Muscle of leg (tissue), 16 donors: ENCODE measurements around the gene HPS1. TPM values are rescaled to one million over a fixed set of nuclear protein-coding genes. Genes with fewer than 3 reads are reported as not detected.
A peak's percentile ranks its signal among the peaks of the same experiment; 100 is the strongest.

Experiments used
- DNase-seq: peaks from one replicate; pipeline ENCODE4 v3.0.0; 2013
- H3K27ac ChIP-seq: one replicate; pipeline ENCODE4 v1.5.1; 2013; ENCODE audit warnings: mild to moderate bottlenecking, low read length, control low read depth
- H3K27me3 ChIP-seq: one replicate; pipeline ENCODE4 v1.6.1; 2013; ENCODE audit warnings: low read length; ENCODE audit not compliant: control insufficient read depth, insufficient read depth
- H3K36me3 ChIP-seq: one replicate; pipeline ENCODE4 v1.6.1; 2013; ENCODE audit warnings: low read length; ENCODE audit not compliant: control insufficient read depth, insufficient read depth
- H3K4me1 ChIP-seq: one replicate; pipeline ENCODE4 v1.6.1; 2013; ENCODE audit warnings: low read length; ENCODE audit not compliant: control insufficient read depth, insufficient read depth
- H3K4me3 ChIP-seq: one replicate; pipeline ENCODE4 v1.5.1; 2013; ENCODE audit warnings: low read length, control low read depth
- H3K9me3 ChIP-seq: replicated peaks from 2 replicates; pipeline ENCODE4 v1.6.1; 2013; ENCODE audit warnings: low read depth, low read length; ENCODE audit not compliant: control insufficient read depth
- WGBS: methylation state at CpG from one replicate; pipeline ENCODE4 v1.1.5; 2013; ENCODE audit warnings: missing lambda C conversion rate; ENCODE audit not compliant: insufficient coverage; 5-methylcytosine and 5-hydroxymethylcytosine counted together
- long read RNA-seq, 11 donors: transcript quantifications; one replicate each; lab custom pipeline, GENCODE V29; 2026
- polyA plus RNA-seq, 8 donors: library from polyadenylated mRNA; unstranded; fragments of 120-200 nt; gene quantifications; one replicate each; pipeline versions ENCODE4 v1.2.1 to v1.2.3, GENCODE V29; 2013; ENCODE audit warnings: inconsistent platforms in 1 of 8, low replicate concordance in 1 of 8; ENCODE audit not compliant: insufficient read length in 8 of 8, insufficient read depth in 1 of 8
- total RNA-seq: library from RNA; stranded (reverse); fragments of 120-200 nt; gene quantifications from one replicate; pipeline ENCODE4 v1.2.4, GENCODE V29; 2013

The HPS1 gene
- total RNA-seq (9.7 TPM), polyA plus RNA-seq (10 to 100 TPM; 14.4 to 24.3 (median 16.6) TPM)
- long read RNA-seq, donor 1, partial matches to known transcripts, result 0 of 1 reads
- long read RNA-seq, donor 1, other reads (novel, unspliced or antisense), result 0 of 1 reads
- long read RNA-seq, donor 2, result 0 reads
- long read RNA-seq, donor 3, partial matches to known transcripts, result 0 of 3 reads
- long read RNA-seq, donor 3, other reads (novel, unspliced or antisense), result 0 of 3 reads
- long read RNA-seq, donor 4, partial matches to known transcripts, result 0 of 2 reads
- long read RNA-seq, donor 4, other reads (novel, unspliced or antisense), result 0 of 2 reads
- long read RNA-seq, donor 5, transcript HPS1-207 (4 exons, 922 nt), result major isoform, 11 of 13 reads
- long read RNA-seq, donor 5, partial matches to known transcripts, result 0 of 13 reads
- long read RNA-seq, donor 5, other reads (novel, unspliced or antisense), result 0 of 13 reads
- long read RNA-seq, donor 6, transcript HPS1-207 (4 exons, 922 nt), result major isoform, 5 of 6 reads
- long read RNA-seq, donor 6, partial matches to known transcripts, result 0 of 6 reads
- long read RNA-seq, donor 6, other reads (novel, unspliced or antisense), result 0 of 6 reads
- long read RNA-seq, donor 7, partial matches to known transcripts, result 0 of 4 reads
- long read RNA-seq, donor 7, other reads (novel, unspliced or antisense), result 0 of 4 reads
- long read RNA-seq, donor 8, partial matches to known transcripts, result 0 of 3 reads
- long read RNA-seq, donor 8, other reads (novel, unspliced or antisense), result 0 of 3 reads
- long read RNA-seq, donor 9, partial matches to known transcripts, result 0 of 3 reads
- long read RNA-seq, donor 9, other reads (novel, unspliced or antisense), result 0 of 3 reads
- long read RNA-seq, donor 10, partial matches to known transcripts, result 0 of 2 reads
- long read RNA-seq, donor 10, other reads (novel, unspliced or antisense), result 0 of 2 reads
- long read RNA-seq, donor 11, partial matches to known transcripts, result 0 of 3 reads
- long read RNA-seq, donor 11, other reads (novel, unspliced or antisense), result 0 of 3 reads

GRCh38 chr10:98446661-98447221 is at the start of gene HPS1:
HPS1 (minus strand) TSS chr10:98446935; CDS start chr10:98443240, 3,695 bp downstream.
- peaks cover 2% of the 10 kb centered on the region for H3K27me3 ChIP-seq
- WGBS, result under 1% methylated on average over 40 of the region's 47 CpGs

GRCh38 chr10:98492763-98493162 is 46.0 kb upstream of the HPS1 start:
- Histone ChIP-seq H3K4me3 (no peak overlapping the region), H3K9me3 (peaks cover 2% of the 10 kb centered on the region), H3K4me1 (no peaks in the 10 kb centered on the region), H3K36me3 (no peaks in the 10 kb centered on the region), H3K27me3 (no peaks in the 10 kb centered on the region), H3K27ac (no peak overlapping the region)
- DNase-seq, result no peak
- WGBS, result no CpG with 5 or more reads among the region's 1 CpG

More at GRCh38 chr10:98446661-98447221, at the start of gene HPS1:
- Histone ChIP-seq H3K36me3 (peaks cover 23% of the 10 kb centered on the region), H3K4me1 (peaks cover 6% of the 10 kb centered on the region), H3K4me3 (peak within 1 kb of the TSS; percentile 79), H3K9me3 (peaks cover 3% of the 10 kb centered on the region), H3K27ac (peak within 1 kb of the TSS; percentile 89)
- DNase-seq, result peak; percentile 87

GRCh38 chr10:98489561-98490481 is 43.1 kb upstream of the HPS1 start:
- DNase-seq, result no peak
- 60% methylated on average over 2 of the region's 13 CpGs for whole genome bisulfite sequencing
- Histone ChIP-seq H3K27ac (no peak overlapping the region), H3K27me3 (no peaks in the 10 kb centered on the region), H3K9me3 (no peaks in the 10 kb centered on the region), H3K4me3 (no peak overlapping the region), H3K36me3 (no peaks in the 10 kb centered on the region), H3K4me1 (no peaks in the 10 kb centered on the region)

GRCh38 chr10:98488669-98489430 is 42.1 kb upstream of the HPS1 start:
- H3K4me3 ChIP-seq, result no peak overlapping the region
- no peaks in the 10 kb centered on the region for H3K4me1 ChIP-seq
- H3K27me3 ChIP-seq, result no peaks in the 10 kb centered on the region
- no peak overlapping the region for H3K27ac ChIP-seq
- DNase-seq, result no peak
- no CpG with 5 or more reads among the region's 1 CpG for WGBS
- H3K9me3 ChIP-seq, result no peaks in the 10 kb centered on the region
- no peaks in the 10 kb centered on the region for H3K36me3 ChIP-seq

GRCh38 chr10:98487649-98488048 is 40.9 kb upstream of the HPS1 start:
- no peak for DNase-seq
- Histone ChIP-seq H3K4me1 (no peaks in the 10 kb centered on the region), H3K4me3 (no peak overlapping the region), H3K27me3 (no peaks in the 10 kb centered on the region), H3K27ac (no peak overlapping the region), H3K36me3 (no peaks in the 10 kb centered on the region), H3K9me3 (no peaks in the 10 kb centered on the region)
- WGBS, result 100% methylated on average over 1 of the region's 3 CpGs

GRCh38 chr10:98486421-98486820 is 39.7 kb upstream of the HPS1 start:
- no peak overlapping the region for H3K27ac ChIP-seq
- 75% methylated on average over 2 of the region's 3 CpGs for WGBS
- no peaks in the 10 kb centered on the region for H3K36me3 ChIP-seq
- no peaks in the 10 kb centered on the region for H3K27me3 ChIP-seq
- no peak overlapping the region for H3K4me3 ChIP-seq
- DNase-seq, result peak; percentile 56
- no peaks in the 10 kb centered on the region for H3K4me1 ChIP-seq
- no peaks in the 10 kb centered on the region for H3K9me3 ChIP-seq

- Histone ChIP-seq H3K4me1 (no peaks in the 10 kb centered on the region), H3K27ac (no peak overlapping the region), H3K36me3 (no peaks in the 10 kb centered on the region), H3K9me3 (no peaks in the 10 kb centered on the region), H3K4me3 (no peak overlapping the region), H3K27me3 (no peaks in the 10 kb centered on the region)
- DNase-seq, result no peak
- WGBS, result no CpG with 5 or more reads among the region's 2 CpGs
These were observed 39.2 kb upstream of the HPS1 start for GRCh38 chr10:98485959-98486358.

- no peaks in the 10 kb centered on the region for H3K9me3 ChIP-seq
- no peak overlapping the region for H3K27ac ChIP-seq
- no peak overlapping the region for H3K4me3 ChIP-seq
- no peaks in the 10 kb centered on the region for H3K27me3 ChIP-seq
- H3K4me1 ChIP-seq, result no peaks in the 10 kb centered on the region
- H3K36me3 ChIP-seq, result no peaks in the 10 kb centered on the region
- DNase-seq, result no peak
These were observed 36.9 kb upstream of the HPS1 start for GRCh38 chr10:98483658-98484057.

- Histone ChIP-seq H3K4me1 (no peaks in the 10 kb centered on the region), H3K36me3 (no peaks in the 10 kb centered on the region), H3K27ac (no peak overlapping the region), H3K4me3 (no peak overlapping the region), H3K9me3 (no peaks in the 10 kb centered on the region), H3K27me3 (no peaks in the 10 kb centered on the region)
- DNase-seq, result no peak
- no CpG with 5 or more reads among the region's 2 CpGs for WGBS
These were observed 35.4 kb upstream of the HPS1 start for GRCh38 chr10:98482096-98482495.
